Retinal pigment epithelial cell (primary cell): ENCODE results near the gene DLG1.
"Not testable (repeated sequence)": the region's sequence is repeated elsewhere in the genome, so short reads cannot be mapped to it uniquely, and the experiment has no call there.

Experiments
- DNase-seq: peaks from one replicate; pipeline ENCODE4 v3.0.0-alpha.2; 2010; ENCODE audit warnings: low read depth
- H3K4me3 ChIP-seq: 2 replicates; pipeline ENCODE4 v1.5.1; 2011; ENCODE audit warnings: mild to moderate bottlenecking, low read length, control low read depth, moderate library complexity
- TF ChIP-seq, protein P1 (sequence below): conservative IDR thresholded peaks from 2 replicates; pipeline ENCODE4 v1.5.1; 2011; ENCODE audit warnings: low read depth, low read length, control low read depth, inconsistent platforms

Gene DLG1

GRCh38 chr3:197197334-197197733 is 101.1 kb downstream of the DLG1 start:
- no peak for DNase-seq
- TF ChIP-seq, protein P1, sequence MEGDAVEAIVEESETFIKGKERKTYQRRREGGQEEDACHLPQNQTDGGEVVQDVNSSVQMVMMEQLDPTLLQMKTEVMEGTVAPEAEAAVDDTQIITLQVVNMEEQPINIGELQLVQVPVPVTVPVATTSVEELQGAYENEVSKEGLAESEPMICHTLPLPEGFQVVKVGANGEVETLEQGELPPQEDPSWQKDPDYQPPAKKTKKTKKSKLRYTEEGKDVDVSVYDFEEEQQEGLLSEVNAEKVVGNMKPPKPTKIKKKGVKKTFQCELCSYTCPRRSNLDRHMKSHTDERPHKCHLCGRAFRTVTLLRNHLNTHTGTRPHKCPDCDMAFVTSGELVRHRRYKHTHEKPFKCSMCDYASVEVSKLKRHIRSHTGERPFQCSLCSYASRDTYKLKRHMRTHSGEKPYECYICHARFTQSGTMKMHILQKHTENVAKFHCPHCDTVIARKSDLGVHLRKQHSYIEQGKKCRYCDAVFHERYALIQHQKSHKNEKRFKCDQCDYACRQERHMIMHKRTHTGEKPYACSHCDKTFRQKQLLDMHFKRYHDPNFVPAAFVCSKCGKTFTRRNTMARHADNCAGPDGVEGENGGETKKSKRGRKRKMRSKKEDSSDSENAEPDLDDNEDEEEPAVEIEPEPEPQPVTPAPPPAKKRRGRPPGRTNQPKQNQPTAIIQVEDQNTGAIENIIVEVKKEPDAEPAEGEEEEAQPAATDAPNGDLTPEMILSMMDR: no peak
- H3K4me3 ChIP-seq: no peak overlapping the region

- no peak for DNase-seq
- H3K4me3 ChIP-seq: no peak overlapping the region
- TF ChIP-seq, protein P1: no peak
Measured at GRCh38 chr3:197196192-197196591, 102.2 kb downstream of the DLG1 start.

DNA sequence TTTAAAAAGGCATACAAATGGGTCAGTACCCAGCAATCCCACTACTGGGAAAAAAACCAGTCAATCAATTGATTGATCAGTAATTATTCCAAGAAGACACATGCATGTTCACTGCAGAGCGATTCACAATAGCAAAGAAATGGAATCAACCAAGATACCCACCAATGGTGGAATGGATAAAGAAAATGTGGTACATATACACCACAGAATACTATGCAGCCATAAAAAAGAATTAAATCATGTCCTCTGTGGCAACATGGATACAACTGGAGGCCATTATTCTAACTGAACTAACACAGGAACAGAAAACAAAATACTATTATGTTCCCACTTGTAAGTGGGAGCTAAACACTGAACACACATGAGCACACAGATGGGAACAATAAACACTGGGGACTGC is 103.1 kb downstream of the DLG1 start:
- H3K4me3 ChIP-seq: no peak overlapping the region
- DNase-seq: no peak
- TF ChIP-seq, protein P1: no peak

GRCh38 chr3:197193759-197194158 is 104.7 kb downstream of the DLG1 start:
- H3K4me3 ChIP-seq, DNase-seq: not testable (repeated sequence)

DNA sequence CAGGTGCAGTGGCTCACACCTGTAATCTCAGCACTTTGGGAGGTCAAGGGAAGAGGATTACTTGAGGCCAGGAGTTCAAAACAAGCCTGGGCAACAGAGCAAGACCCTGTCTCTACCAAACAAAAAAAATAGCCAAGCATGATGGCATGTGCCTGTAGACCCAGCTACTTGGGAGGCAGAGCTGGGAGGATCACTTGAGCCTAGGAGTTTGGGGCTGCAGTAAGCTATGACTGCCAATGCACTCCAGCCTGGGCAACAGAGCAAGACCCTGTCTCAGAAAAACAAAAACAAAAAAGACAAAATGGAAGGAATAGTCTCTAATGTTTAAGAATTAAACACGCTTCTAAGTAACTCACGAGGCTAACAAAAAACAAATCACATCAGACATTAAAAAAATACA is 106.5 kb downstream of the DLG1 start:
- H3K4me3 ChIP-seq: no peak overlapping the region
- no peak for DNase-seq
- TF ChIP-seq, protein P1: no peak

DNA sequence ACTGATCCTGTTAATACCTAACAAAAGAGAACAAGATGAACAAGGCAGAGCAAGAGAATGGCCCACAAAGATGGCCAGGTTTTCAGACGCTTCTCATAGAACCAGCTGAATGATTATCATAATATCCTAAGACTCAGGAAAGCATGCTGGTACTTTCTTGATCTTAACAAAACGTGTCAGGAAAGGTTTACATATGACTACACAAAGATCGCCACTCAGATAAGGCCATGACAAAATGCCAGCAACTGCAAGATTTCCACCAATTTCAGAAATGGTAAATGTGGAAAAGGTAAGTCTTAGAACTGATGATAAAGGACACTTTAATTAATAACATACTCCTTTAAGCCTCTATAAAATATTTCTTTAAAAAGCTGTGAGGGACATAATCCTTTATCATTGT is 108.8 kb downstream of the DLG1 start:
- DNase-seq: no peak
- TF ChIP-seq, protein P1: no peak
- no peak overlapping the region for H3K4me3 ChIP-seq

GRCh38 chr3:197188963-197189362 is 109.4 kb downstream of the DLG1 start:
- H3K4me3 ChIP-seq: no peak overlapping the region
- no peak for DNase-seq
- TF ChIP-seq, protein P1: no peak
